Activated naive CD4-positive, alpha-beta T cell treated with anti-CD3 and anti-CD28 coated beads for 36 hours (primary cell): ENCODE results near the gene SLC8B1. TPM values are rescaled to one million over a fixed set of nuclear protein-coding genes. Genes with fewer than 3 reads are reported as not detected.
"Not testable (repeated sequence)": the region's sequence is repeated elsewhere in the genome, so short reads cannot be mapped to it uniquely, and the experiment has no call there.

Experiments
- CTCF ChIA-PET: fragments of 350-600 bp; sonication (Branson Sonifier 250); formaldehyde crosslinking; loops from one replicate; lab custom pipeline; 2021; ENCODE audit warnings: antibody characterized with exemption; lab: Charles Lee
- DNase-seq: peaks from one replicate; pipeline ENCODE4 v3.0.0-alpha.2; 2020
- H3K27ac Mint-ChIP-seq: one replicate; pipeline ENCODE4 v1.8.0; 2021; ENCODE audit warnings: mild to moderate bottlenecking, mixed read lengths
- H3K27me3 Mint-ChIP-seq: one replicate; pipeline ENCODE4 v1.8.0; 2021; ENCODE audit warnings: low read depth, mixed read lengths
- H3K36me3 Mint-ChIP-seq: one replicate; pipeline ENCODE4 v1.8.0; 2021; ENCODE audit warnings: low read depth, mixed read lengths
- H3K4me1 Mint-ChIP-seq: one replicate; pipeline ENCODE4 v1.8.0; 2021; ENCODE audit warnings: low read depth, mixed read lengths
- H3K4me3 Mint-ChIP-seq: one replicate; pipeline ENCODE4 v1.8.0; 2021; ENCODE audit warnings: mild to moderate bottlenecking, moderate library complexity, mixed read lengths
- H3K9me3 Mint-ChIP-seq: one replicate; pipeline ENCODE4 v1.8.0; 2021; ENCODE audit warnings: mixed read lengths
- intact Hi-C: fragments of 100-400 bp; cut with micrococcal nuclease; formaldehyde crosslinking; loops from one replicate; pipeline ENCODE4 v1.15.1; 2023
- total RNA-seq, 2 experiments: library from RNA; stranded (reverse); gene quantifications; one replicate each; pipeline ENCODE4 v1.2.3, GENCODE V29; 2021

SLC8B1 gene
- total RNA-seq, 2 experiments from 2014 or later, result 20.2 to 20.4 TPM

DNA sequence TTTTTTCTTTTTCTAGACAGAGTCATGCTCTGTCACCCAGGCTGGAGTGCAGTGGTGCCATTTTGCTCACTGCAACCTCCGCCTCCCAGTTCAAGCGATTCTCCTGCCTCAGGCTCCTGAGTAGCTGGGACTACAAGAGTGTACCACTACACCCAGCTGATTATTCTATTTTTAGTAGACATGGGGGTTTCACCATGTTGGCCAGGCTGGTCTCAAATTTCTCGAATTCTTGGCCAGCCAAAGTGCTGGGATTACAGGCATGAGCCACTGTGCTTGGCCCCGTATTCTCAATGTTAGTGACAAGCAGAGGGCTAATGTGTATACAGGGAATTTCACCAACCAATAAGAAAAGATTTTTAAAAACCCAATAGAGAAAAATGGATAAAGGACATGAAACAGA is 31.9 kb upstream of the SLC8B1 start:
- Mint-ChIP-seq H3K27me3 (no peaks in the 10 kb centered on the region), H3K4me1 (no peaks in the 10 kb centered on the region), H3K4me3 (no peak overlapping the region), H3K36me3 (peaks cover 12% of the 10 kb centered on the region), H3K27ac (no peak overlapping the region), H3K9me3 (no peaks in the 10 kb centered on the region)
- CTCF ChIA-PET, result no interaction called here
- no peak for DNase-seq
- intact Hi-C loops, result no loop called here

DNA sequence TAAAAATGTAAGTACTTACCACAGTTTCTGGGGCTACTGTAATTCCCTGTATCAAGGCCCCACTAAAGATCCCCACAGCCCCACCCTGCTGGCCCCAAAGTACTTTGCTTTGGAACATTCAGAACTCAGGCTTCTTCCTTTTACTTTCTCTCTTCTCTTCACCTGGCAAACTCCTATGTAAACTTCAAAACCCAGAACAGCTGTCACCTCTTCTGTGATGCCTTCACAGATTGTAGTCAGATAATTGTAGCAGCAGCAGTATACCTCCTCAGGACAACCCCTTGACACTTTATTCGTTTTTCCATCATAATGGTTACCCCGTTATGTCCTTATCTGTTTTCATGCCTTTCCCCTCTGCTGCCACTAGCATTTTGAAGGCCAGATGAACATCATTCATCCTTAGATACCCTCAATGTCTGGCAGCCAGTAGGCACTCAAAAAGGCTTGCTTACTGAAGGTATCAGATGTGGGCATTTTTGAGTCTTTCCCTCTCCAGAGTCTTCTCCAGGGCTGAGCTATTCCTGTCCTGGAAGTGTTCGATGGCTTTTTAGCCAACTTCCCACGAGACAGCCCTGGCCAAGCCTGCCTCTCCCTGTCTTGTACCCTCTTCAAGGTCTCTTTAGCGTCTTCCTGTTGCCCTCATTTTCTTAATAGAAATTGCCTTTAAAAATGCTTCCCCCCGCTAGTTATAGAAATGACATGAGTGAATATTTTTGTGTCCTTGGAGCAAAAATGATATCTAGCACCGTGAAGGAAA is 30.9 kb upstream of the SLC8B1 start:
- H3K27ac Mint-ChIP-seq, result no peak overlapping the region
- CTCF ChIA-PET, result interaction anchor here (0.6 kb wide), 1 partner anchor 158 kb away, joined by 3 read pairs; no protein-coding TSS in a partner anchor

DNA sequence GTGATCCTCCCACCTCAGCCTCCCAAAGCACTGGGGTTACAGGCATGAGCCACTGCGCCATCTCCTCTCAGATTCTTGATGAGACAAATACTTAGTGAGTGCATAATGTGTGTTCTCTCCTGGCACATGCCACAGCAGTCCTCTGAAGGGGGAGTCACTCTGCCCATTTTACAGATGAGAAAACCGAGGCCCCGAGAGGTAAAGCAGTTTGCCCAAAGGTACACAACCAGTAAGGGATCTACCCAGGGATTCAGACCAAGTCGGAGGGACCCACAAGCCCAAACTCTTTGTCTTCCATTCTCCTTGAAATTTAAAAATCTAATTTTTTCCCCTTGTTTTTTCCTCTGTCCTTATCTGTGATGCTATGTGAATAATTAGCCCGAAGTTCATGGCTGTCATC is 29.8 kb upstream of the SLC8B1 start:
- no peaks in the 10 kb centered on the region for H3K9me3 Mint-ChIP-seq
- H3K27ac Mint-ChIP-seq, result no peak overlapping the region
- DNase-seq, result no peak
- CTCF ChIA-PET, result no interaction called here
- H3K4me1 Mint-ChIP-seq, result peaks cover 7% of the 10 kb centered on the region
- peaks cover 12% of the 10 kb centered on the region for H3K36me3 Mint-ChIP-seq
- H3K4me3 Mint-ChIP-seq, result no peak overlapping the region
- intact Hi-C loops, result no loop called here
- no peaks in the 10 kb centered on the region for H3K27me3 Mint-ChIP-seq

More for the DNA sequence above, 30.9 kb upstream of the SLC8B1 start:
- Mint-ChIP-seq H3K9me3 (no peaks in the 10 kb centered on the region), H3K4me3 (no peak overlapping the region), H3K4me1 (peaks cover under 1% of the 10 kb centered on the region), H3K36me3 (peaks cover 12% of the 10 kb centered on the region), H3K27me3 (no peaks in the 10 kb centered on the region)
- intact Hi-C loops, result no loop called here
- DNase-seq, result no peak

DNA sequence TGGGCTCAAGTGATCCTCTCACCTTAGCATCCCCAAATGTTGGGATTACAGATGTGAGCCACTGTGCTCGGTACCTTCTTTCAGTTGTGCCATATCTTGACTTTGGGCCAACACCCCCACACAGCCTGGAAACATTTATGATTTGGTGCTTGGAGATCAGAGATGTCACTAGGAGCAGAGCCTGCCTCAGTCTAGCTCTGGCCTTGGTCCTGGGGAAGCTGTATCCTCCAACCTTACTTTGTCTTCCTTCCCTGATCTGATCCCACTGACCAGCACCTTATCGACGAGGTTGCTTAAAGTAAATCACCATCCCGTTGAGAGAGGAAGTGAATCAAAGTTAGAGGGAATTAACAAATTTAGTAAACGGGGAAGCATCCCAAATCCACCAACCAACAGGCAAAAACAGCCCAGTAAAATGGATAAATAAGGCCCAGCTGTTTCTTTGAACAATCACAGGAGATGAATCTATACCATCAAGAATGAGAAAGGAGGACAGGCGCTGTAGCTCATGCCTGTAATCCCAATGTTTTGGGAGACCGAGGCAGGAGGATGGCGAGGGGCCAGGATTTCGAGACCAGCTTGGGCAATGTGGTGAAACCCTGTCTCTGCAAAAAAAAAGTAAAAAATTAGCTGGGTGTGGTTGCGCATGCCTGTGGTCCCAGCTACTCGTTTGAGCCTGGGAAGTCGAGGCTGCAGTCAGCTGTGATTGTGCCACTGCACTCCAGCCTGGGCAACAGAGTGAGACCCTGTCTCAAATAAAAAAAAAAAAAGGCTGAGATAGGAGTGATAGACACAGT is 26.9 kb upstream of the SLC8B1 start:
- Mint-ChIP-seq H3K27me3 (no peaks in the 10 kb centered on the region), H3K27ac (peak overlapping the region; percentile 0), H3K4me1 (peaks cover 17% of the 10 kb centered on the region), H3K9me3 (no peaks in the 10 kb centered on the region), H3K36me3 (peaks cover 10% of the 10 kb centered on the region), H3K4me3 (no peak overlapping the region)
- CTCF ChIA-PET, result interaction anchor here (0.7 to 1.4 kb wide), 2 partner anchors 64 to 283 kb away, joined by 4 to 6 read pairs; no protein-coding TSS in a partner anchor
- intact Hi-C loops, result no loop called here
- no peak for DNase-seq

DNA sequence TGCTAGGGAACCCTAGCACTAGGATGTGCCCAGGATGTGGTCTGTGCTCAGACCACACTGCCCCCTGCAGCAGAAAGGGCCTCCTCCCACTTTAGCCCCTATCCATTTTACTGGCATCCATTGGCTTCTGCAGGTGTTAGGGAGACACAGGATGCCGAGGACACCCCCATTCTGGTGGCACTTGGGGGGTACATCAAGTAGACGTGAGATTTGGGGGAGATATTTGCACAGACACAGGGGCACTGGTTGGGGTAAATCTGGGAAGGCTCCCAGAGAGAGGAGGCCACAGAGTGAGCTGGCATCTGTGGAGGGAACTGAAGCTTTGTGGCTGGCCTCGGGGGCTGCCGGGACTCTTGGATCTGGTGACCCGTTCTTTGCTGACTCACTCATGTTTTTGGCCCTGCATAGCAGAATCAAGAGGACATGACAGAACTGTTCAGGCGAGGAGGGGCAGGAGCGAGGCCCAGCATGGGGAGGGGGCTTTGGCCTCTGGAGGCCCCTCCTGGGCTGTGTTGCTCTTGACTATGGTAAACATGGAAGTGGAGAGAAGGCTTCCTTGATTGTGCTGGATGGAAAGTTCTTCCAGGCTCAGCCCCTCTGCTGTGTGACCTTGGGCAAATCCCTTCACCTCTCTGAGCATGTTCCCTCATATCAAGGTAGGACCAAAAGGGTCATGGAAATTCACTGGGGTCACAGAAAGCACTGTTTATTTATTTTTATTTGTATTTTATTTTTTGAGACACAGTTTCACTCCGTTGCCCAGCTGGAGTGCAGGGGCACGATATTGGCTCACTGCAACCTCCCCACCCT is 25.2 kb upstream of the SLC8B1 start:
- H3K36me3 Mint-ChIP-seq, result peaks cover 6% of the 10 kb centered on the region

DNA sequence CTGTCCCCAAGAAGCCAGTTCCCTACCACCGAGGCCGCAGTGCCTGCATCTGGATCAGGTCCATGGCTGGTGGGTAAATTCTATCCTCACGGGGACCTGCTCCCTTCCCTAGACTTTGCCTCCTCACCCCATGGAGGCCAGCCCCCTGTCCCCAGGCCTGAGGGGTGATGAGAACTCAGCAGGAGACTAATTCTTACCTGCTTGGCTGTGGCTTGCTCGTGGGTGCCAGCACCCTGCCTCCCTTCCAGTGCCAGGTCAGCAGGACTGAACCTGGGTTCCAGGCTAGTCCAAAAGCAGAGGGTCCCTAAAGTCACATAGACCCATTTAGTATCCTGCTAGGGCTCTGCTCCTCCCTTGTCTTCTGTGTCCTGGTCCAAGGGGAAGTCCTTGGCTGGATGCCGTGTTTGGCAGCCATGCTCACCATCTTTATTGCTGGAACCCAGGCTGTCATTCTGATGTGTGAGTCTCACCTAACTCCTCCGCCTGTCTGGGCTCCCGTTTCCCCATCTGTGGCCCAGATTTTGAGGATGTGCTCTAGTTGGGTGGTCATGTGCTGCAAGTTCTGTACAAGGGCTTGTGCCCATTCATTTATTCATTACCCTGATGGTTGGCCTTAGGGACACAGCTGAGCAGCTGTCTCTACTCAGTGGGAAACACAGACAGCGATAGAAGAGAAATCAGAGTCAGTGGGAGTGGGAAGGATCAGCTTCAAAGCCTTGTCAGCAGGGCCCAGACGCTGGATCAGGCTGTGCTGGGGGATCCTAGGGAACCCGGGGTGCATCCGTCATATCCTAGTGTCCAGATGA is 24.4 kb upstream of the SLC8B1 start:
- intact Hi-C loops, result loop anchor here (5.0 kb wide), 1 partner anchor 603 kb away; no protein-coding TSS in a partner anchor
- no peaks in the 10 kb centered on the region for H3K9me3 Mint-ChIP-seq
- H3K27me3 Mint-ChIP-seq, result no peaks in the 10 kb centered on the region
- peaks cover 3% of the 10 kb centered on the region for H3K36me3 Mint-ChIP-seq
- H3K4me3 Mint-ChIP-seq, result peak overlapping the region; percentile 77
- no peak for DNase-seq
- CTCF ChIA-PET, result no interaction called here
- peaks cover 17% of the 10 kb centered on the region for H3K4me1 Mint-ChIP-seq
- peak overlapping the region; percentile 9 for H3K27ac Mint-ChIP-seq

More for the DNA sequence above, 25.2 kb upstream of the SLC8B1 start:
- CTCF ChIA-PET, result no interaction called here
- intact Hi-C loops, result loop anchor here (1.0 to 5.0 kb wide), 2 partner anchors 163 to 602 kb away; no protein-coding TSS in a partner anchor
- no peaks in the 10 kb centered on the region for H3K27me3 Mint-ChIP-seq
- no peaks in the 10 kb centered on the region for H3K9me3 Mint-ChIP-seq
- no peak for DNase-seq
- H3K4me3 Mint-ChIP-seq, result no peak overlapping the region
- peaks cover 17% of the 10 kb centered on the region for H3K4me1 Mint-ChIP-seq
- H3K27ac Mint-ChIP-seq, result no peak overlapping the region

DNA sequence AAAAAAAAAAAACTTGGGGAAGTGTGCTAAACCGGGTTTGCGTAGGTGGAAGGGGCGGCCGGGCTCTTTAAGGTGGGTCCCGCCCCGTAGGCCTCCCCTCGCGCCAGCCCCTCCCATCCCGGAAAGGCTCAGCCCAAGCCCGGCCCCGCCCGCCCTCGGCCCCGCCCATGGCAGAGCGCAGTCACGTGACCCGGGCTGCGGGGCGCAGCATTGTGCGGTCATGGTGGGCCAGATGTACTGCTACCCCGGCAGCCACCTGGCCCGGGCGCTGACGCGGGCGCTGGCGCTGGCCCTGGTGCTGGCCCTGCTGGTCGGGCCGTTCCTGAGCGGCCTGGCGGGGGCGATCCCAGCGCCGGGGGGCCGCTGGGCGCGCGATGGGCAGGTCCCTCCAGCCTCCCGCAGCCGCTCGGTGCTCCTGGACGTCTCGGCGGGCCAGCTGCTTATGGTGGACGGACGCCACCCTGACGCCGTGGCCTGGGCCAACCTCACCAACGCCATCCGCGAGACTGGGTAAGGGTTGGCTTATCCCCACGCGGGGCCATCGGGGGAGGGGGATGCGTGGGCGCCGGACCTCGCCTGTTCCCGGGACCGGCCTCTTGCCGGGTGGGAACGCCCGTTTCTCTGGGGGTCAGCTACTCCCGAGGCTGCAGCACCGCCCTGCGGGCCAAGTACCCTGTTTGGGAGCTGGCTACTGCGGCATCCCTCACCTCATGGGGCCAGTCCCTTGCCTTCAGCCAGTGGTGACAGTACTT is 23.6 kb upstream of the SLC8B1 start, which contains the start of gene PLBD2:
PLBD2 (plus strand) TSS at position 207 of the 752 bp plus-strand sequence; CDS start at position 221, 14 bp downstream.
- Mint-ChIP-seq H3K27ac (peak within 1 kb of the TSS; percentile 88), H3K9me3 (no peaks in the 10 kb centered on the region)

DNA sequence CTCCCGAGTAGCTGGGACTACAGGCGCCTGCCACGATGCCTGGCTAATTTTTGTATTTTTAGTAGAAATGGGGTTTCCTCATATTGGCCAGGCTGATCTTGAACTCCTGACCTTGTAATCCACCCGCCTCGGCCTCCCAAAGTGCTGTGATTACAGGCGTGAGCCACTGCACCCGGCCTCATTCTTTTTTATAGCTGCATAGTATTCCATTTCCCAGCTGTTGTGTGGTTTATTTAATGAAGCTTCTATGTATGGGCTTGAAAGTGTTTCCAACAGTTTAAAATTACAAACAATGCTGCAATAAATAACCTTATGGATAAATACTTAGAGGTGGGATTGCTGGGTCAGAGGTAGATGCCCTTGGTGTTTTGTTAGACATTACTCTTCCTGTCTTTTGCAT is 19.3 kb upstream of the SLC8B1 start:
- H3K4me3 Mint-ChIP-seq, H3K27me3 Mint-ChIP-seq, H3K27ac Mint-ChIP-seq, H3K4me1 Mint-ChIP-seq, DNase-seq, intact Hi-C loops, H3K36me3 Mint-ChIP-seq, H3K9me3 Mint-ChIP-seq: not testable (repeated sequence)
- CTCF ChIA-PET, result interaction anchor here (0.6 to 0.9 kb wide), 2 partner anchors 19 to 69 kb away, joined by 3 read pairs; no protein-coding TSS in a partner anchor

More for the DNA sequence above, 23.6 kb upstream of the SLC8B1 start, which contains the start of gene PLBD2:
- peak; percentile 96 for DNase-seq
- peaks cover 17% of the 10 kb centered on the region for H3K4me1 Mint-ChIP-seq
- H3K4me3 Mint-ChIP-seq, result peak within 1 kb of the TSS; percentile 84
- intact Hi-C loops, result loop anchor here (1.0 to 5.0 kb wide), 5 partner anchors 23 to 604 kb away; partner anchors contain the start of genes DDX54, RITA1, SLC8B1 and TPCN1
- H3K36me3 Mint-ChIP-seq, result no peaks in the 10 kb centered on the region
- CTCF ChIA-PET, result interaction anchor here (0.6 kb wide), 1 partner anchor 156 kb away, joined by 5 read pairs; no protein-coding TSS in a partner anchor
- H3K27me3 Mint-ChIP-seq, result no peaks in the 10 kb centered on the region

DNA sequence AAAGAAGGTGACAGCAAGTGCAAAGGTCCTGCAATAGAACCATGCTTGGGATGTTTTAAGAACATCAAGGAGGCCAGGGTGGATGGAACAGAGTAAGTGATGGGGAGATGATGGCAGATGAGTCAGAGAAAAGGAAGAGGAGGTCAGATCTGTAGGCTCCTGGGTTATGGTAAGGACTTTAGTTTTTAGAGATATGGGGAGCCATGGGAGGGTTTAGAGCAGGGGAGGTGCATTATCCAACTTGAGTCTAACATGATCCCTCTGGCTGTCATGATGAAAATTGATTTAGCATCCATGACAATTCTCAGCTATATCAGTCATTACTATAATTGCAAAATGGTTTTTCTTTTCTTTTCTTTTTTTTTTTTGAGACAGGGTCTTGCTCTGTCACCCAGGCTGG is 16.2 kb upstream of the SLC8B1 start:
- no peaks in the 10 kb centered on the region for H3K27me3 Mint-ChIP-seq
- H3K9me3 Mint-ChIP-seq, result no peaks in the 10 kb centered on the region
- H3K36me3 Mint-ChIP-seq, result no peaks in the 10 kb centered on the region
- CTCF ChIA-PET, result no interaction called here
- intact Hi-C loops, result no loop called here
- no peak overlapping the region for H3K4me3 Mint-ChIP-seq
- no peak for DNase-seq
- no peaks in the 10 kb centered on the region for H3K4me1 Mint-ChIP-seq
- H3K27ac Mint-ChIP-seq, result no peak overlapping the region

DNA sequence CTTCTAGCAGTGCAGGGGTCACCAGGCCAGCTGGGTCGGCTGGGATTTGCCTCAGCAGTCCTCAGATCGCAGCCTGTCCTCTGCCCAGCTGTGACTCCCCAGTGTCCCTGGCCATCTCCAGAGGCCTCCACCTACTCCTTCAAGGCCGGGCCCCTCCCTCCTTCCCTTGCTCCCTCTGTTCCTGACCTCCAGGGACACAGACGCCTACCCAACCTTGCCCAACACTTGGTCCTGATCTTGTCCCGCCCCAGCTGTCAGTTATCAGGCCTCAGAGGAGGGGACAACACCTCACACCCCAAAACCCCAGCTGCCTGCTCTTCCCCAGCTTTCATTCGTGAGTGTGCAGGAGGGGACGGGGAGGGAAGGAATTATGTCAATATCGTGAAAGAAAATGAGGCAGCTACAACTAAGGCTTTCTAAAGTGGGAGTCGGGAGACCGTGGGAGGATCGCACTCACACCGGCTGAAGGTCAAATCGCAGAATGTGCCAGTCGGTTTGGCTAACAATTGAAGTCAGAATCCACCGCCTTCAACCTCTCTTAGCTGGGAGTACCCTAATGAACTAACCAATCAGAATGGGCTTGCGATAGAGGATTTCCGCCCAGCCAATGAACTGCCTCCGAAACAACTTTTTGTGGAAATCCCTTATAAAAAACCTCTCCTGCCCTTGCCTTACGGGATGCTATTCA is 14.1 kb upstream of the SLC8B1 start:
- no peak overlapping the region for H3K4me3 Mint-ChIP-seq
- no peaks in the 10 kb centered on the region for H3K27me3 Mint-ChIP-seq
- no peaks in the 10 kb centered on the region for H3K36me3 Mint-ChIP-seq
- intact Hi-C loops, result no loop called here
- H3K9me3 Mint-ChIP-seq, result no peaks in the 10 kb centered on the region
- no peaks in the 10 kb centered on the region for H3K4me1 Mint-ChIP-seq
- H3K27ac Mint-ChIP-seq, result no peak overlapping the region
- CTCF ChIA-PET, result interaction anchor here (0.6 kb wide), 1 partner anchor 40 kb away, joined by 3 read pairs; no protein-coding TSS in a partner anchor
- no peak for DNase-seq
